Neural progenitor cell (in vitro differentiated cells): ENCODE results near the gene KRT5. TPM values are rescaled to one million over a fixed set of nuclear protein-coding genes. Genes with fewer than 3 reads are reported as not detected.
"Not testable (repeated sequence)": the region's sequence is repeated elsewhere in the genome, so short reads cannot be mapped to it uniquely, and the experiment has no call there.

Experiments used
- DNase-seq: peaks from one replicate; pipeline ENCODE4 v3.0.0-alpha.2; 2016; ENCODE audit warnings: low spot score
- H2AFZ ChIP-seq: fragments of 200-600 bp; sonication (generic); replicated peaks from 2 replicates; pipeline ENCODE4 v1.6.1; 2016; ENCODE audit warnings: antibody characterized with exemption
- H3F3A ChIP-seq: fragments of 200-600 bp; sonication (generic); 2 replicates; pipeline ENCODE4 v1.6.1; 2016; ENCODE audit warnings: antibody characterized with exemption, low read depth
- H3K27ac ChIP-seq: fragments of 200-600 bp; sonication (generic); 2 replicates; pipeline ENCODE4 v1.5.1; 2016; ENCODE audit warnings: mild to moderate bottlenecking
- H3K27me3 ChIP-seq: fragments of 200-600 bp; sonication (generic); 2 replicates; pipeline ENCODE4 v1.6.1; 2016; ENCODE audit warnings: mild to moderate bottlenecking, moderate library complexity
- H3K36me3 ChIP-seq: fragments of 200-600 bp; sonication (generic); 2 replicates; pipeline ENCODE4 v1.5.1; 2016
- H3K4me1 ChIP-seq: fragments of 200-600 bp; sonication (generic); 2 replicates; pipeline ENCODE4 v1.6.1; 2016; ENCODE audit warnings: mixed run types
- H3K4me2 ChIP-seq: fragments of 200-600 bp; sonication (generic); 2 replicates; pipeline ENCODE4 v1.6.1; 2016
- H3K4me3 ChIP-seq: fragments of 200-600 bp; sonication (generic); 2 replicates; pipeline ENCODE4 v1.5.1; 2016
- H3K79me2 ChIP-seq: fragments of 200-600 bp; sonication (generic); 2 replicates; pipeline ENCODE4 v1.6.1; 2016; ENCODE audit warnings: low read depth
- H3K9ac ChIP-seq: fragments of 200-600 bp; sonication (generic); 2 replicates; pipeline ENCODE4 v1.6.1; 2016
- H3K9me3 ChIP-seq: fragments of 200-600 bp; sonication (generic); 2 replicates; pipeline ENCODE4 v1.5.1; 2016; ENCODE audit warnings: low read depth
- H4K20me1 ChIP-seq: fragments of 200-600 bp; sonication (generic); 2 replicates; pipeline ENCODE4 v1.6.1; 2016; ENCODE audit warnings: low read depth
- H3K27ac Mint-ChIP-seq: 3 replicates; pipeline ENCODE4 v1.8.0; 2021; ENCODE audit warnings: mixed read lengths
- H3K27me3 Mint-ChIP-seq: 2 replicates; pipeline ENCODE4 v1.8.0; 2022; ENCODE audit warnings: low read depth, mild to moderate bottlenecking, inconsistent platforms, moderate library complexity, mixed read lengths; ENCODE audit not compliant: insufficient read depth
- H3K36me3 Mint-ChIP-seq: 3 replicates; pipeline ENCODE4 v1.8.0; 2021; ENCODE audit warnings: mixed read lengths
- H3K4me1 Mint-ChIP-seq: 3 replicates; pipeline ENCODE4 v1.8.0; 2021; ENCODE audit warnings: mixed read lengths
- H3K4me3 Mint-ChIP-seq: 3 replicates; pipeline ENCODE4 v1.8.0; 2021; ENCODE audit warnings: mild to moderate bottlenecking, moderate library complexity, mixed read lengths
- H3K9me3 Mint-ChIP-seq: 3 replicates; pipeline ENCODE4 v1.8.0; 2020; ENCODE audit warnings: mixed read lengths
- EZH2 ChIP-seq: fragments of 200-600 bp; sonication (generic); IDR thresholded peaks from 2 replicates; pipeline ENCODE4 v1.6.1; 2017; ENCODE audit warnings: antibody characterized with exemption, mild to moderate bottlenecking, moderate library complexity
- EZH2phosphoT487 ChIP-seq: fragments of 200-600 bp; sonication (generic); IDR thresholded peaks from 2 replicates; pipeline ENCODE4 v1.6.1; 2017; ENCODE audit warnings: antibody characterized with exemption
- total RNA-seq: library from RNA; depleted of rRNA; stranded (reverse); fragments of >200 nt; gene quantifications from 2 replicates; pipeline ENCODE4 v1.2.3, GENCODE V29; 2015; ENCODE audit warnings: low replicate concordance
- TF ChIP-seq, protein P1 (sequence below): fragments of 200-600 bp; sonication (generic); IDR thresholded peaks from 2 replicates; pipeline ENCODE4 v1.5.1; 2017; ENCODE audit warnings: antibody characterized with exemption, mild to moderate bottlenecking

The KRT5 gene
- total RNA-seq, 1 donor from 2014 or later = not detected

DNA sequence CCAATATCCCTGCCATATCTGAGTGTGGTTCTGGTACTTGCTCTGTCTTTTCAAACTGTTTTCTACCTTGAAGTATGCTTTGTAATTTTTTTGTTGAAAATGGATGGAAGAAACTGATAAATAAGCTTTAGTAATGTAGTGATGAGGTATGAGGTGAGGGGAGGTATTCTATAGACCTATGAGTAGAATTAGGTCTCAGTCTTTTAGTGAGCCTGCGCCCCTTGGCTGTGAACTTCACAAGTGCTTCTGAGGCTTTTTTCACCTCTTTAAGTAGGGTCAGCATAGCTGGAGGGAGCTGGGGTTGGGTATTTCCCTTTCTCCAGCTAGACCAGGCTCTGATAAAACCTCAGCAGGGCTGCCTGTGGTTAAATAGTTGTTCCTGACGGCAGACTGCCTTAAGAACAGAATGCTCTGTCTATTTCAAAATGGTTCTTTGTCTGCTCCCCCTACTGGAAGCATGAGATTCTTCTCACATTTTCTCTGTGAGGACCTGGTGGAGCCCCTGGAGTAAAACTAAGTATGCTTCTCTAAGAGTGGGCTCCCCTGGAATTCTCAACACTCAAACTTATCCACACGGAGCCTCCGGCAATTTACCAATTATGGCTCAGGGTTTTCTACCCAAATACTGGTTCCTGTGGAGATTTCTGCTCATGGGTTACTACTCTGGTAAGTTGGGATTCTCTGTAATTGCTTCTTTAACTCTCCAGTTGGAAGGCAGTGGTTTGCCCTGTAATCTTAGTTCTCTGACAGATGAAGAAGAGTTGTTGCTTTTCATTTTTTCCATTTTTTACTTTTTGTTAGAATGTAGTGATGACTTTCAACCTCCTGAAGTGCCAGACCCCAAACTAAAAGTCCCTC, 13.1 kb downstream of the KRT5 start:
- peak; percentile 63 for DNase-seq
- H3K4me3 Mint-ChIP-seq = no peak overlapping the region
- H3K27ac Mint-ChIP-seq = no peak overlapping the region
- no peaks in the 10 kb centered on the region for H3K36me3 Mint-ChIP-seq
- H3K27me3 ChIP-seq = no peaks in the 10 kb centered on the region
- no peaks in the 10 kb centered on the region for H3K27me3 Mint-ChIP-seq
- H3K4me2 ChIP-seq = no peak overlapping the region
- no peaks in the 10 kb centered on the region for H3F3A ChIP-seq
- no peaks in the 10 kb centered on the region for H3K36me3 ChIP-seq
- H3K4me1 Mint-ChIP-seq = no peaks in the 10 kb centered on the region
- H3K79me2 ChIP-seq = no peaks in the 10 kb centered on the region
- H4K20me1 ChIP-seq = no peaks in the 10 kb centered on the region
- H3K9me3 ChIP-seq = no peaks in the 10 kb centered on the region
- no peaks in the 10 kb centered on the region for H3K4me1 ChIP-seq
- peak overlapping the region; percentile 40 for H2AFZ ChIP-seq
- TF ChIP-seq EZH2phosphoT487 (no peak), EZH2 (no peak)
- TF ChIP-seq, protein P1, sequence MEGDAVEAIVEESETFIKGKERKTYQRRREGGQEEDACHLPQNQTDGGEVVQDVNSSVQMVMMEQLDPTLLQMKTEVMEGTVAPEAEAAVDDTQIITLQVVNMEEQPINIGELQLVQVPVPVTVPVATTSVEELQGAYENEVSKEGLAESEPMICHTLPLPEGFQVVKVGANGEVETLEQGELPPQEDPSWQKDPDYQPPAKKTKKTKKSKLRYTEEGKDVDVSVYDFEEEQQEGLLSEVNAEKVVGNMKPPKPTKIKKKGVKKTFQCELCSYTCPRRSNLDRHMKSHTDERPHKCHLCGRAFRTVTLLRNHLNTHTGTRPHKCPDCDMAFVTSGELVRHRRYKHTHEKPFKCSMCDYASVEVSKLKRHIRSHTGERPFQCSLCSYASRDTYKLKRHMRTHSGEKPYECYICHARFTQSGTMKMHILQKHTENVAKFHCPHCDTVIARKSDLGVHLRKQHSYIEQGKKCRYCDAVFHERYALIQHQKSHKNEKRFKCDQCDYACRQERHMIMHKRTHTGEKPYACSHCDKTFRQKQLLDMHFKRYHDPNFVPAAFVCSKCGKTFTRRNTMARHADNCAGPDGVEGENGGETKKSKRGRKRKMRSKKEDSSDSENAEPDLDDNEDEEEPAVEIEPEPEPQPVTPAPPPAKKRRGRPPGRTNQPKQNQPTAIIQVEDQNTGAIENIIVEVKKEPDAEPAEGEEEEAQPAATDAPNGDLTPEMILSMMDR = peak; percentile 66
- H3K4me3 ChIP-seq = no peak overlapping the region
- H3K27ac ChIP-seq = no peak overlapping the region
- H3K9me3 Mint-ChIP-seq = peaks cover 10% of the 10 kb centered on the region
- H3K9ac ChIP-seq = no peak overlapping the region

DNA sequence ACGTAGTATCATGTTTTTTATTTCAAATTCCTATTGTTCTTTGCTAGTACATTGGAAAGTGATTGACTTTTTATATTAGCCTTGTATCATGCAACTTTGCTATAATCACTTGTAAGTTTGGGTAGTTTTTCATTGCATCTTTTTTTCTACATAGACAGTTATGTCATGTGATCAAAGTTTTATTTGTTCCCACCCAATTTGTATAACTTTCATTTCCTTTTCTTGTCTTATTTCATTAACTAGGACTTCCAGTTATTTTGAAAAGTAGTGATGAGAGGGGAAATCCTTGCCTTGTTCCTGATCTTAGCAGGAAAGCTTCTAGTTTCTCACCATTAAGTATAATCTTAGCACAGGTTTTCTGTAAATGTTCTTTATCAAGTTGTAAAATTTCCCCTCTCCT, 17.3 kb downstream of the KRT5 start:
- H3F3A ChIP-seq = no peaks in the 10 kb centered on the region
- Mint-ChIP-seq H3K4me3 (no peak overlapping the region), H3K27ac (no peak overlapping the region), H3K9me3 (peaks cover 2% of the 10 kb centered on the region), H3K36me3 (no peaks in the 10 kb centered on the region), H3K27me3 (no peaks in the 10 kb centered on the region), H3K4me1 (no peaks in the 10 kb centered on the region)
- H4K20me1 ChIP-seq = no peaks in the 10 kb centered on the region
- no peaks in the 10 kb centered on the region for H3K79me2 ChIP-seq
- H3K9me3 ChIP-seq = no peaks in the 10 kb centered on the region
- DNase-seq = no peak
- no peaks in the 10 kb centered on the region for H3K27me3 ChIP-seq
- TF ChIP-seq EZH2 = no peak
- no peak for TF ChIP-seq EZH2phosphoT487
- TF ChIP-seq, protein P1 = no peak
- H3K4me3 ChIP-seq = no peak overlapping the region
- H3K27ac ChIP-seq = no peak overlapping the region
- no peak overlapping the region for H2AFZ ChIP-seq
- no peaks in the 10 kb centered on the region for H3K4me1 ChIP-seq
- no peak overlapping the region for H3K4me2 ChIP-seq
- no peak overlapping the region for H3K9ac ChIP-seq
- no peaks in the 10 kb centered on the region for H3K36me3 ChIP-seq

DNA sequence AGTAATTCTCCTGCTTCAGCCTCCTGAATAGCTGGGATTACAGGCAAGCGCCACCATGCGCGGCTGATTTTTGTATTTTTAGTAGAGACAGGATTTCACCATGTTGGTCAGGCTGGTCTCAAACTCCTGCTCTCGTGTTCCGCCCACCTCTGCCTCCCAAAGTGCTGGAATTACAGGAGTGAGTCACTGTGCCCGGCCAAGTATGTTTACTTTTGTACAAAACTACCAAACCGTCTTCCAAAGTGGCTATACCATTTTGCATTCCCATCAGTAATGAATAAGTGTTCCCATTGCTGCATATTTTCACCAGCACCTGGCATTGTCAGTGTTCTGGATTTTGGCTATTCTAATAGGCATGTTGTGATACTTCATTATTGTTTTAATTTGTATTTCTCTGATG, 18.7 kb downstream of the KRT5 start:
- no peak for DNase-seq
- no peak overlapping the region for H3K4me3 ChIP-seq
- no peak overlapping the region for H3K4me2 ChIP-seq
- H3K27me3 Mint-ChIP-seq = no peaks in the 10 kb centered on the region
- H3K79me2 ChIP-seq = no peaks in the 10 kb centered on the region
- H3K27ac ChIP-seq = no peak overlapping the region
- TF ChIP-seq, protein P1 = no peak
- no peak for TF ChIP-seq EZH2
- TF ChIP-seq EZH2phosphoT487 = no peak
- no peaks in the 10 kb centered on the region for H4K20me1 ChIP-seq
- H3K9ac ChIP-seq = no peak overlapping the region
- no peaks in the 10 kb centered on the region for H3K36me3 ChIP-seq
- no peak overlapping the region for H3K4me3 Mint-ChIP-seq
- H3K4me1 ChIP-seq = peaks cover 7% of the 10 kb centered on the region
- no peaks in the 10 kb centered on the region for H3K27me3 ChIP-seq
- peak overlapping the region; percentile 17 for H3K27ac Mint-ChIP-seq
- peaks cover 5% of the 10 kb centered on the region for H3F3A ChIP-seq
- H3K9me3 ChIP-seq = no peaks in the 10 kb centered on the region
- peaks cover 2% of the 10 kb centered on the region for H3K9me3 Mint-ChIP-seq
- no peaks in the 10 kb centered on the region for H3K36me3 Mint-ChIP-seq
- no peak overlapping the region for H2AFZ ChIP-seq
- H3K4me1 Mint-ChIP-seq = peaks cover 3% of the 10 kb centered on the region

DNA sequence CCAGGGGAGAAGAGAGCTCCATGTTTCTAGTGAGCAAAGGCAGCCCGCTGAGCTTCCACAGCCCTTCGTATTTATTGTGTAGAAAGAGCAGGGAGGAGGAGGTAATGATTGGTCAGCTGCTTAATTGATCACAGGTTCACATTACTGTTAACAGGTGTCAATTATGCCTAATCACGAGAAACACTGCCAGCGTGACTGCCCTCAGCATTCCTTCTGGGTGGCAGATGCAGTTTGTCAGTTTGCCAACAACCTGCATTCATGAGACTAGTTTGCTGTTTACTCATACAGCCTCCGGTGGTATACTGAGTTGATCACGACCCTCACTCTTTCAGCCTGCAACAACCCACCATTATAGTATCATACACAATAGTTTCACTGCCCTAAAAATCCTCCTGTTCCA, 19.6 kb downstream of the KRT5 start:
- H3K36me3 Mint-ChIP-seq, H3K27ac ChIP-seq, H3K4me3 ChIP-seq, H3K79me2 ChIP-seq, H3K9ac ChIP-seq, H3K9me3 Mint-ChIP-seq, H3K9me3 ChIP-seq, H4K20me1 ChIP-seq, H3K36me3 ChIP-seq, H3K27me3 ChIP-seq, H3K27me3 Mint-ChIP-seq, H3K4me2 ChIP-seq, H3K27ac Mint-ChIP-seq, H3K4me3 Mint-ChIP-seq, DNase-seq, H2AFZ ChIP-seq: not testable (repeated sequence)
- Histone ChIP-seq H3F3A (peaks cover 13% of the 10 kb centered on the region), H3K4me1 (peaks cover 17% of the 10 kb centered on the region)
- peaks cover 12% of the 10 kb centered on the region for H3K4me1 Mint-ChIP-seq
